NCI-H1436 (cell line): ENCODE data around the gene FXYD6.

Source experiments
- DNase-seq: peaks from one replicate; lab custom pipeline; 2025; lab: John Stamatoyannopoulos, UW

FXYD6 gene

DNA sequence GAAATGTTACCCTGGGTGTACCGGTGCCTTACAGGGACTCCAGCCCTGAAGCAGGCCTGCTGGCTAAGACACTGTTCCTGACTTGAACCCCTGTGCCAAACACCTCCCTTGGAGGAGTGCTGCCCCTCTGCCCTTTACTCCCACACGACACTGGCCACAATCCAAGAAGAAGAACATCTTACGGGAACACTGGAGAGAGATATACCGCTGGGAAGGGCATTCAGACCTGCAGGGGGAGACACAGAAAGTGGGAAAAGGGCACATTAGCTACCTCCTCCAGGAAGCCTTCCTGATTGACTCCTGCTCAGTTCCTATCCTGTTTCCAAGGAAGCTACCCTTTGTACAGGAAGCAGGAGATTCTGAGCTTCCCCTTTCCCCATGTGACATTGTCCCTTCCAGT, 34.1 kb upstream of the FXYD6 start:
- DNase-seq: no peak

DNA sequence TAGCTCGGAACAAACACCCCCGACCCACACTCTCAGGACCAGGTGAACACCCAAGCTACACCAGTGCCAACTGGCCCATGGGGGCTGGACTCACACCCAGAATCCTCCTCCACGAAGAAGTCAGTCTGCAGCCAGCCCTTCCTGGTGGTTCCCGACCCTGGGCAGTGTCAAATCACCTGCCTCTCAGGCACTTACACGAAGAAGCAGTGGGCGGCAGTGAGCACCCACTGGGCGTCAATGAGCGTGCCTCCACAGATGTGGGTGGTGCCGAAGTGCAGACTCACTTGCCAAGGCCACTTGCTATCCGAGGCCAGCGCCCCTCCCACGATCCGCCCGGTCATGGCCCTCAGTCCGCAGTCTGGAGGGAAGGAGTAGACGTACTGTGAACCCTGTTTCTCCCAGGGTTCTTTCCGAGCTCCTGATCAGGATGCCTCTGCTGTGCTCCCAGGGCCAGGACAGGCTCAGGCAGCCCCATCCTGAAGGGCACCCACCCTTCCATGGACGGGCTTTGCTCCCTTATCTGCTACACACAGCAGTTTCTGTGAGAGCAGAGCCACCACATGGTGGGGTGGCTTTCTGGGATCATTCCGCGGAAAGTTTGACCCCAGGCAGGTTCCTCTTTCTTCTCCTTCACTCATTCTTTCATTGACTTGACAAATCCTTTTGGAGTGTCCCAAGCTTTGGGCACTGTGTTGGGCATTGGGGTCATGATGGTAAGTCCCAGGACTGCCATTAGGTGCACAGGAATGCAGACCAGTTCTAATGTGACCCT, 33.3 kb upstream of the FXYD6 start:
- no peak for DNase-seq

DNA sequence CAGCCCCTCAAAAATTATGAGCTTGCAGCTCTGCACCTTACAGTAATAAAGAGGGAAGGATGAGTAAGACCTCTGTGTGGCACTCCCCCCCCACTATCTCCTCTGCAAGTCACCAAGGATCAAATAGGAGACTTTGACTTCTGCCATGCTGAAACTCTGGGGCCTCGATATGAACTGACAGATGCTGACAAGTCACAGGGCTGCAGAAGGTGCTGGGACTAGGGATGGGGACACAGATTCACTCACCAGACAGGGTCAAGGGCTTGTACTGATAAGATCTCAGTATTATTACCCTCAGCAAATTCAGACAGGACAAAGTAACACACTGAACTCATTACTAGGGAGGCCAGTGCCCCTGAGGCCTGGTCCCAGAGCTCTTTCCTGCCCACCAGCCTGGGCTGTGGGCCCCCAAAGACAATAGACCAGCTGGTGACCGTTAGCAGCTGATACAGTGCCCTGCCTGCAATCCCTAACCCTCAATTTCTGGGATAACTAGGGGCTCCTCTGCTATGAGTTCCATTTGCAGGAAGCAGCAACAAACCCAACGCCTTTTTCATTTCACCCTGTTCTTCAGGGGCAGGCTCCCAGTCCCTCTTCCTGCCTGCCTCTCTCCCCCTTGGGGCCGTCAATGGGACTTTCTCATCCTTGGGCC, 32.6 kb upstream of the FXYD6 start:
- no peak for DNase-seq

DNA sequence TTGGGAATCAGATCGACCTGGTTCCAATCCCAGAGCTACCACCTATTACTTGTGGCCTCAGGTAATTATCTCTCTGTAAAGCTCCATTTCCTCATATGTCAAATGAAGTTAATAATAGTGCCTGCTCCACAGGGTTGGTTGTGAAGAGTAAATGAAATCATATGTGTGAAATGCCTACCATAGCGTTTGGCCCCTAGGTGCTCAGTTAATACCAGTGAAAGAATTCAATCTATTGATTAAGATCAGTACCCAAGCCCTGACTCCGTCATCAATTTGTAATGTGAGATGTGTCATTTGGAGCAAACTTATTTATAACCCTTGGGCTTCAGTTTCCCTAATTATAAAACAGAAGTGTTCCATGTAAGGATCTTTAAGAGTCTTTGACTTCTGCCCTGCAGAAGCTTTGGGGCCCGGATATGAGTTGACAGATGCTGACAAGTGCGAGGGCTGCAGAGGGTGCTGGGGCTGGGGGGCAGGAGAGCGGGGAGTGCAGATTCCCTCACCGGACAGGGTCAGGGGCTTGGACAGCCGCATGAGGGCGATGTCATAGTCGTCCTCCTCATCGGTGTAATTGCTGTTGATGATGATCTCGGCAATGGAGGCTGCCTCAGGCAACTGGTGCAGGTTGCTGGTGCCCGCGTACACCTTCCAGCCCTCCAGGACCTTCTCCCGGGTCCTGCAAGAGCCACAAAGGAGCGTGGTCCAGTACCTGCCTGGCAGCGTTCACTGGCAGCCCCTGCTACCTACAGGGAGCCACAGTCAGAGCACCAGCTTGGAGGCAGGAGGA, 31.8 kb upstream of the FXYD6 start:
- no peak for DNase-seq

DNA sequence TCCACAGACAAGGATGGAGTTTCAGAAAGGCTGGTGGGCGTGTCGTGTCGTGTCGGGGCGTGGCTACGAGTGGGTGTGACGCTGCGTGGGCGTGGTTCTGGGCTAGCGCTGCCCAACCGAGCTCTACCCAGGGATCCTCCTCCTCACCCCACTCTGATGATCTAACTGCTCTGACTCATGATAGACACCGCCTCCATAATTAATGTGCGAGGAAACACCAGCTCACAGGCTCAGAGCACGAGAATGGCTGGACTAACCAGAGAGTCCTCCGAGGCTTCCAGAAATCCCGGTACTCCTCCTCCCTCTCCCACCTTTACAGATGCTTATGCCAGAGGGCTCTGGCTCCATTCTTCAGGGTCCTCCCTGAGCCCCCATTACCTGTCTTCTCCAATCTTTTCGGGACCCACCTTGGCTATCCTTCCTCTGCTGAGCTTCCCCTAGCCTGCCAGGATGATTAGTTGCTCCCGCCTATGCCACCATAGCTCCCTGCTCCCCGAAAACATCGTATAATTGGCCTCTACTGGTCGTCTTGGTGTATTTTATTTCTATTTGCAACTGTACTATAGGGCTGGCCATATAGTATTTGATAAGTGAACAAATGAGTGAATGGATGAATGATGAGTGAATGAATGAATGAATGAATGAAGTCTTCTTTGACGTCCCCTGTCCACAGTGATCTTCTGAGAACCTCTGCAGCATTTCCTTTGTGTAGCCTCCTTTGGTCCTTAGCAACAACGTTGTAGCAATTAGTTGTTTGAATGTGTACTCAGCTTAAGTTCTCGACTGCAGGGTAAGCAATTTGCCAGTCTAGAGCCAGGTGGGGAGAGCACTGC, 31.0 kb upstream of the FXYD6 start:
- DNase-seq: peak; percentile 96

DNA sequence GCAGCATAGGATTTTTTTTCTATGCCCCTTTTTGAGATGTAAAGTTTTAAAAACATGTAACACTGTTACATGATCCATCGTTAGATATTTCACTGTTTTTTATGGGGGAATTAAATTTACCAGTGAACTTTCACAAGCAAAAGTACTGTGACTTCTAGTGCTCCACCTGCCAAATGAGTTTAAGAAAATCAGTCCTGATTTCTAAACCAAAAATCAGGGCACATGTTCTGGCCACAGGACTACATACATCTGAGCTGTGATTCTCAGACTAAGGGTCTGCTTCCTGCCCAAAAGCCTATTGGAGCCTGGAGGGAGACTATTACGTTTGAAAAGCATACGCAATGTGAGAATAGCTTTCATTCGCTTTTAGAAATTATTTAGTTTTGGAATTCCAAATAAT, 30.3 kb upstream of the FXYD6 start:
- DNase-seq: no peak

DNA sequence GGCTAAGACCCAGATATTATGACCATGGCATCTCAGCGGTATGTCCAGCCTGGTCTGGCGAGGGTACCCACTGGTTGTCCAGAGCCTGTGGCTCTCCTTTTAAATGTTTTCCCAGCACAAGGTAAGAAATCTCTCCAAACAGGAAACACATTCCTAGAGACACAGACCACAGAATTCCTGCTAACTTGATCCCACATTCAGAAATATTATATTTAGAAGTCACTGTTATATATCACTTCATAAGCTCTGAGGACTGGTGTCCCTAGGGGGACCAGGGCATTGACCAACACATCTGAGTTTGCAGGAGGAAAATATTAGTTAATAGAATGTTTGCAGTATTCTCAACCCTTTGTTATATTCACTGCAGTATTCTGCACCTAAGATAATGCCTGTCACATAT, 29.7 kb upstream of the FXYD6 start:
- no peak for DNase-seq

DNA sequence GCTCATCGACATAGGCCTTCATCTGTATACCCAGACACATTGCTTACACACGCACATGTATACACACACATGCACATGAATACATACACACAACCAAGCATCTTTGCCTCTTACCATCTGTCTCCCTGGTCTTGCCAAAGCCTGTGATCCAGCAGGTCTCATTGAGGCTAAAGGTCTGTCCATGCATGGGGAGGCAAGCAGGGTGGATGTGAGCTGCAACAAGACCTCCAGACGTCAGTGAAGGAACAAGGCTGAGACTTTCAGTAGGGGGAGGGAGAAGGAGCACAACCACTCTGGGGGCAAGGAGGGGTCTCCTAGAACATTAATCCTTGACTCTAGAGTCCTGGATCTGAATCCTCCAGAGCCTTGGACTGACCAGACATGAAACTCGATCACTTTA, 29.1 kb upstream of the FXYD6 start:
- no peak for DNase-seq

DNA sequence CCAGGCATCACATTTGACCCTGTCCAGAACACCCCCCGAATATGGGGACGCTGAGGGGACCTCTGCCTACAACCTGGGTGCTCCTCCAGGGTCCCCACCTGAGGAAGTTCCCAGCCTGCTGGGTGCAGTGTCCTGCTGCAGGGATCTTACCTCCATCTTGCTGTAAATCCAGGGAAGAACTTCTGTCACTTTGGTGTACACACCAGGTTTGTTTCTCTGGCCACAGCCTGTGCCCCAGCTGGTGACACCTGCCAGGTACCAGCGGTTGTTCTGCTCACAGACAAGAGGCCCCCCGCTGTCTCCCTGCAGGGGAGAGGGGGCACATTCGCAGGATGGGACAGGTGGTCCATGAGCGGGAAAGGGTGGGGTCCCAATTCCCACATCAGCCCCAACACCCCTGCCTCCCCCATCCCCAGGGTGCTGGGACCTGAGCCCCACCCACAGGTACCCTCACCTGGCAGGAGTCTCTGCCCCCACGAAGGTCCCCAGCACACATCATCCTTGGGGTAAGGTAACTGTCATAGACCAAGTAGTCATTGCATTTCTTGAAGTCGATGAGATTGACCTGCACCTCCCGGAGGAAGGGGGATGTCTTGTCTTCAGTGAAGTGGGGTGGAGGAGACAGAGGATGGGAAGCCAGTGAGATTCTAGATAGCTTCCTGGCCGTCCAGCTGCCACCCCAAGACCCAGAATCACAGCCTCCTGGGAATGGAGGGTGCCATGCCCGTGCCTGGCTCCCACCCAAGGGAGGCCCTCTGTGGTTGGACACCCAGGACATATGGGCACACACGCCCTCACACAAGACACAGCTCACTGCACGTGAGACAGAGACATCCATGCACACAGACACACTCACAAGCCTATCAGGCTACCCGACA, 27.3 kb upstream of the FXYD6 start:
- DNase-seq: no peak

DNA sequence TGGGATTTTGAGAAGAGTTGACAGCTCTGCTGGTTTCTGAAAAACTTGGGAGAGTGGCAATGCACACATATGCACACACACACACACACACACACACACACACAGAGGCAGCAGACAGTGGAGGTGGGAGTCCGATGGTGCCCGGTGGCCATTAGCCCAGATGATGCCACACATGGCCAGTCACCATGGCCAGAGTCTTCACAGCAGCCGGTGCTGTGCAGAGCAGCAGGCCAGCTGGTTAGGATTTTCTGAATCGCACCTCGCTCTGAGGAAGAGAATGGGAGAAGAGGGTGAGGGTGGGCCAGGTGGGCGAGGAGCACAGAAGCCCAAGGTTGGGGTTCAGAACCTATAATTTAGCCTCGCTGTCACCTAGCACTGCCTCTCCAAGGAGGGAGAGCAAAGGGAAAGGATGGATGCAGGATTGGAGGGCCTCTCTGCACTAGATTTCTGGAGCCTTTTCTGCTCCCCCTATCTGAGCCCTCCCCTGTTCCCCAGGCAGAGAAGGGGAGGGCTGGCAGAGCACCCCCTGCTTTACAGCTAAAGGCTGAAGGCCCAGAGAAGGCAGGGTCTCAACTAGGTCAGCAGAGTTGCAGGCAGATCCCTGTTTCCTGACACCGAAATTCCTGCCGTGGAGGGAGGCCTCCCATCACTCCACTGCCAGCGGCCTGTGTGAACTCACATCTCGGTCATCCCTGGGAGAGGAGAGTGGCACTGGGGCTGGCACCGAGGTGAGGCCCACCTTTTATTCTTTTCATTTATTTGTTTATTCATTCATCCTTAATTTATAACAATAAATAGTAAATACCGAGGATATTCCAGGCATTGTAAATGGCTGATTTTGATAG, 25.8 kb upstream of the FXYD6 start:
- DNase-seq: no peak

DNA sequence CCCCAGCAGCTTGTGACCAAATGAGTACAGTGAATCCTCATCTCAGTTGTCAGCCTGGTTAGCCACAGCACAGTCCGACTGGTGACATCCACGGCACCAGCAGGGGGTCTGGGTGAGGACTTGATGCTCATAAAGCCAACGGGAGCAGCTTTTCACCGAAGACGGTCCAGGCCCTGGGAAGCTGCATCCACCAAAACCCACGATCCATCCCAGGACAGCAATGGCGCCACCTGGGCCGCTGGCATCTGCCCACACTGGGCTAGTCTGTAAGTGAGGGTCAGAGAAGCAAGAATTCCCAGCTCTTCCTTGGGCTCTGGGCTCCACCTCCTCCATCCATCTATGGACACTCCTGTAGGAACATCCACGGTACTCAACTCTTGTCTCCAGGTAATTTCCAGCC, 25.1 kb upstream of the FXYD6 start:
- no peak for DNase-seq

DNA sequence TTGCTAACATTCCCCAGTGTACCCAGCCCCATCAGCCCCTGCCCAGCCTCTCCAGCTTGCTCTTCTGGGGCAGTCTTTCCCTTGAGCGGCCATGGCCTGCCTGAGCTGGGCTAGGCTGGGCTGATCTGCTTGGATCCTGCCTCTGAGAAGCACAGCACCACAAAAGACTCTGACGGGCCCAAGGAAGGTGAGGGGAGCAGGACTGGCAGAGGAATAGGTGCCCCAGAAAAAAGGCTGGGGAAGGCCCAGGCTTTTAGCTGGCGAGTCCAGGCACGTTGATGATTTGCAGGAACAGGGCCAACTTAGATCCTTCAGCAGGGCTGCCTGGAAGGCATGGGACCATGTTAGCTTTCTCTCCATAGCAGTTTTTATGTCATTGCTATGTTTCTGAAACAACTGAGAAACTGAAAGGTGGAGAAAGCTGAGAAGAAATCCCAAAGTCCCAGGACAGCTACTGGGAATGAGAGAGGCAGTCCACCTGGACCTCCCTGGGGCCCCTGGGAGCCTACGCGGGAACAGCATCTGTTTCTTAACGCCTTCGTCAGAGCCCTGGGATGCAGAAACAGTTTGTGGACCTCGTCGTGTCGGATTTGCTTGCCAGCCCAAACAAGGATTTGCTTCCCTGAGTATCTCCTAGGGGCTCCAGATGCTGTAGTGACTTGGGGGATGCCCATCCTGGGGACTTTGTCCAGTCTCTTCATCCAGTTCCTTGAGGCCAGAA, 24.4 kb upstream of the FXYD6 start:
- no peak for DNase-seq

DNA sequence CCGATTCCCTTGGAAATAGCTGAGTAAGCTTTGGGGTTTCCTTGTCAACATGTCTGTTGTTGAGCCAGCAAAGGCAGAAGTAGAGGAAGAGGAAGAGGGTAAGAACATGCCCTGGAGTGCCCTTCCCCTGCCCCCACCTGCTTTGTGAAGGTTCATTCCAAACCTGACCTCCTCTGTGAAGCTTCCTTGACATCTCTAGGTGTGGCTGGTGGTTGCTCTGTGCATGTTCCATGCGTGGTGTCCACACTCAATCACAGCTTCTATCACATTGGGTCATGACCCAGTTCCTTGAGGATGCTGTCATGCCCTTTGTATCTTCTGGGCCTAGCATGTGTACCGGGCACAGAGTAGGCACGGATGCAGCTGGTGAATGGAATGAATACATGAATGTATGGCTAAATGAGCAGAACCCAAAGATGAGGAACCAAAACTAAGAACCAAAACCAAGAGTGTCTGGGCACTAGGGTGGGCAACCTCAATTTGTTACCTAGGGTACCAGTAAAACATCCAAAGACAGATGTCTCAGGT, 23.7 kb upstream of the FXYD6 start:
- no peak for DNase-seq

DNA sequence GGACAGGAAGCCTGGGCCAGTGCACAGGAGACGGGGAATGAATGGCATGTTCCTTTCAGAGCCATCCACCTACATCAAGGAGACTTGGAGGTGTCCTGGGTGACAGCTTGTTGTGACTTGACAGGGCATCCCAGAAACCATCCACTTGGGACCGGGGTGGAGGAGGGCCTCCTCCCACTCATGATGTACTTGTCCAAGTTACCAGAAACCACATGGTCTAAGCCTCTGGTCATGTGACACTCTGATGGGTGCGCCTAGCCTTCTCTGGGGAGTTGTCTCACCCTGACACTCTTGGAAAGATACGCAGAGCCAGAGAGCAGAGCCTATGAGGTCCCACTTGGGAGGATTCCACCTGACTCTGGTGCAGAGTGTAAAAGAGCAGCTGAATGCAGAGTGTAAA, 21.6 kb upstream of the FXYD6 start:
- DNase-seq: no peak

DNA sequence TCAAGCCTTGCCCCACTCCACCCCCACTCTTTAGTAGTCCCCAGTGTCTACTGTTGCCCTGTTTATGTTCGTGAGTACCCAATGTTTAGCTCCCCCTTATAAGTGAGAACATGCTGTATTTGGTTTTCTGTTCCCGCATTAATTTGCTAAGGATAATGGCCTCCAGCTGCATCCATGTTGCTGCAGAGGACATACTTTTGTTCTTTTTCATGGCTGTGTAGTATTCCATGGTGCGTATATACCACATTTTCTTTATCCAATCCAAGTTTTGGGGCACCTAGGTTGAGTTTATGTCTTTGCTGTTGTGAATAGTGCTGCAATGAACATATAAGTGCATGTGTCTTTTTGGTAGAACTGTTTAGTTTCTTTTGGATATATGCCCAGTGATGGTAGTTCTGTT, 16.2 kb upstream of the FXYD6 start:
- DNase-seq: no peak

DNA sequence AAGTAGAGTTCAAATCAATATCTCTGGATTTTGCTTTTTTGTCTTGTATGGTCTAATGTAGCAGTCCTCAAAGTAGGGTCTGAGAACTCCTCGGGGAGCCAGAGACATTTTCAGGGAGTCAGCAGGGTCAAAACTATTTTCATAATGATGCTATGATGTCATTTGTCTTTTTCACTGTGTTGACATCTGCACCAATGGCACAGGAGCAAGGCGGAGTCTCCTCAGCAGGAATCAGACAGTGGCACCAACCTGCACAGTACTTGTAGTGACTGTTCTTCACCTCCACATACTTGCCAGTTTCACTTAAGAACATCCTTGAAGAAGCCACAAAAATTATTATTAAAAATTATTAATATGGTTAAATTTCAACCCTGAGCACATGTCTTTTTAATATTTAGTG, 14.9 kb upstream of the FXYD6 start:
- no peak for DNase-seq

DNA sequence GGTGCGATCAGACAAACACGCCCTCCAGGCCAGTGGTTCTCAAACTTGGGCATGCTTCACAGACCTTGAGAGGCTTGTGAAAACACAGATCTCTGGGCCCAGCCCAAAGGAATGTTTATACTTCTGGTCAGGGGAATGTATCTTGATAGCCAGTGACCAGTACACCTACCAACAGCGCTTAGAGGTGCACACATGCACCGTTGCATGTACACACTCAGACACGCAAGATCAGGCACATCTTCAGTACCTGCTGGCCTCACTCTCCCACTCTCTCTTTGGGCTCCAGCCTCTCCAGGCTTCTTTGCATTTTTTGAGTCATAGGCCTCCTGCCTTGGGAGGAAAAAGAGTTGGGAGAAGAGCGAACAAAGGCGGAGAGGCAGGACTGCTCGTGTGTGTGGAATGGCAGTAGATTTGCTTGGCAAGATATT, 11.7 kb upstream of the FXYD6 start:
- no peak for DNase-seq

DNA sequence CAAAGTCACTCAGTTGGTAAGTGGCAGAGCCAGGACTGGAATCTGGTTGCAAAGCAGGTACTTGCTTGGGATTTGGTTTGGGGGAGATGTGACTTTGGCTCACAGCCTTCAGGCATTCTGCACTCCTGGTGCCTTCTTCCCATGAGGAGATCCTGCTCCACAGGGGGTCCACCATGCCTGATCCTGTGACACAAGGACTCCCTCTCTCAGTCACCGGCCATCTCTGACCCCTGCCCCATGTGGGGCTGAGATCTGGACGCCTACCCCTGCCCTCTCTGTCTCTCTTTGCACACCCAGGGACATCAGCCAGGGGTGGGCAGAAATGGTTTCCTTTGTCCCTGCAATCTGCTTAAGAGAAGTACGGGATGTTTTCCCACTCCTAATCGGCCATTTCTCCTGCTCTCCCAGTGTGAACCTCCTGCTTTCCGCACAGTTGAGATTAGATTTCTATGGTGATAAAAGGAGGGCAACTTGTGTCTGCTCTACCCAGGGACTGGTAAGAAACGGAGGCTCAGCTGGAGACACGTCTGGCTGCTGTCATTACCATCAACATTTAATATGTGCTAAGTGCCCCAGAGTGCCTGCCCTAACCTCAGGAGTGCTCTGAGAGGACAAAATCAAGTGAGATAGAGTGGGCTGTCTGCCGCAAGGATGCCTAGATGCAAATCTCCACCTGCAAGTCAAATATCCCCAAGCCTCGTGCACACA, 11.1 kb upstream of the FXYD6 start:
- peak; percentile 17 for DNase-seq

DNA sequence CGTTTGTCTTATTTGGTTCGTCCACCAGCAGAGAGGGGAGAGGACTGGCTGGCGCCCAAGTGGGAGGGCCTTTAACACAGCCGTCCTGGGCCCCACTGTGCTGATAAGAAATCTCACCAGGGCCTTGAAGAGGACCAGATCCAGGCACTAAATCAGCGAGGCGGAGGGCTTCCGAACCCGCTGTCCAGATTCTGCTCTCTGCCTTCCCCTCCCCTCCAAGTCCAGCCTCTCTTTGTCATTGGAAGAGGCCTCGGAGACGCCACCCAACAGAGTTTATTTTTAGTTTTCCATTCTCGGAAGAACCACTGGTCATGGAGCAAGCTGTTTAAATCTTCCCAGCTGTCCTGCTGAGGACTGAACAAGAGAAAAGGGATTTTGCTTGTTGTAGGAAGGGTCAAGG, 9.3 kb upstream of the FXYD6 start:
- DNase-seq: no peak
